NCI-H82 treated with DMSO at 0.1 percent for 48 hours (cell line): ENCODE measurements around the gene ABLIM3.

Source experiments
- DNase-seq: peaks from one replicate; lab custom pipeline; 2025; ENCODE audit not compliant: unreplicated experiment; lab: John Stamatoyannopoulos, UW

ABLIM3 gene

GRCh38 chr5:149215478-149216090, 74.3 kb downstream of the ABLIM3 start:
- no peak for DNase-seq

GRCh38 chr5:149216496-149216895, 75.2 kb downstream of the ABLIM3 start:
- no peak for DNase-seq

GRCh38 chr5:149217096-149217802, 76.0 kb downstream of the ABLIM3 start:
- no peak for DNase-seq

- no peak for DNase-seq
These were observed 76.5 kb downstream of the ABLIM3 start for GRCh38 chr5:149217803-149218155.

- DNase-seq = no peak
These were observed 78.3 kb downstream of the ABLIM3 start for GRCh38 chr5:149219584-149219983.

DNA sequence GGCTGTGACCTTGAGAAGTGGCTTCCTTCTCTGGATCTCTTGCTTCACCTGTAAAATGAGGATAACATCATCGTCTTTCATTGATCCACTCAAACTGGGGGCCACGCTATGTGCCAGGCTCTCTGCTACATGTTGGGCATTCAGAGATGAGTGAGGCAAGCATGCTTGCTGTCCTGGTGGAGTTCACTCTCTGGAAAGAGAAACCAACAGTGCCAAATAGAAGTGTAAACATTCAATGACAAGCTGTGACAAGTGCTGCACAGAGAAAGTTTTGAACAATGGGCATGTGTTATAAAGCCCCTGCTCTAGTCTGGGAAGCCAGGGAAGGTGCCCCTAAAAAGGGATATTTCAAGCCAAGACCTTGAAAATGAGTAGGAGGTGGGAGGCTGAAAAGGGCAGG, 79.5 kb downstream of the ABLIM3 start:
- no peak for DNase-seq

- no peak for DNase-seq
These were observed 80.0 kb downstream of the ABLIM3 start for GRCh38 chr5:149221326-149221725.

DNA sequence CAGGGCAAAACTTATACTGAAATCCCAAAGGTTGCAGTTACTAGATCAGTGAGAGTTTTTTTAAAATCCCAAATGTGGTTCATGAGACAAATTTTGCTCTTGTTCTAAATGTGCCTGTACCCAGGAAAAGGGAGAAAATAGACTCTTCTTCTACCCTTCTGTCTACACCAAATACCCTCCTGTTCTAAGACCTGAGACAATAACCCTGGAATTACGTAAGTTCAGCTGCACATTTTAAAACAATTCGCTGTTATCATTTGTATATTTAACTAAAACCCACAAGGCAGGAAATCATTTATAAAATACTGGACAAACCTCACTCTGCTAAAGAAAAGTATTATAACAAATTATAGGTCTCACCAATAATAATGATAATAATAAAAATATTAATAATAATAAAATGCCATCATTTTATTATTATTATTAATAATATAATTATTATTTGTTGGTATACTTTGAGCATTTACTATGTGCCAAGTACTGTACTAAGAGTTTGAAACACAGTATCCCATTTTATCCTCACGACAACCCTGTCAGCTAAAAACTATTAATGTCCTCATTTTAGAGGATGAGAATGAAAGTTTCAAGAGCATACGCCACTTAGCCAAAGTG, 80.5 kb downstream of the ABLIM3 start:
- DNase-seq = no peak

GRCh38 chr5:149223081-149223848, 82.0 kb downstream of the ABLIM3 start:
- no peak for DNase-seq

- DNase-seq = no peak
These were observed 83.0 kb downstream of the ABLIM3 start for GRCh38 chr5:149224282-149224681.

GRCh38 chr5:149227168-149227826, 86.0 kb downstream of the ABLIM3 start:
- no peak for DNase-seq

DNA sequence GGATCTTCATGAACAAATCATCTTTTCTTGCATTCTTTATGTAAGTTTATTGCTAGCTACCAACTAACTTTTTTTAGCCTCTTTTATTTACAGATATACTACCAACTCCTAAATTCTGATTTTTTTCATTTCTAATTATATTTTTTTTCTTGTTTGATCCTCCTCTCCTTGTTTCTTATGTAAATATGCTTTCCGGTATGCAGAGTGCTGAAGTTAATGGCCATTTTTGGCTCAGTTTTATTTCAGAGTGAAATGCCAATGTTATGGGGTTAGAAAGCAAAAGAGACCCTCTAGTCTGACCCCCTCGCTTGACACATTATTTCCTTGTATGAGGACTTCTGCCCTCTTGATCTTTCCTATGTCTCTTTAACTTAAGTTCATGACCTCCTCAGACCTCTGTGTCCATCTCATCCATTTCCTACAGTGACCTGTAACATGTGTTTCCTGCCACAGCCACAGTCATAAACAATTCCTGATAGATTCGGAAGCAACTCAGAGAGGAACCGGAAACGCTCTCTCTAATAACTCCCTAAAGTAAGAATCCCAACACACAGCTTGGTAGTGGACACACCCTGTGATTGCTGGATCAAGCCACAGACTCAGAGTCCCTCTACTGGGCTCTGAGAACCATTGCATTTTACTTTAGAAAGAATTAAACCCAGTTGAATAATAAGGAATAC, 87.5 kb downstream of the ABLIM3 start:
- DNase-seq = no peak

DNA sequence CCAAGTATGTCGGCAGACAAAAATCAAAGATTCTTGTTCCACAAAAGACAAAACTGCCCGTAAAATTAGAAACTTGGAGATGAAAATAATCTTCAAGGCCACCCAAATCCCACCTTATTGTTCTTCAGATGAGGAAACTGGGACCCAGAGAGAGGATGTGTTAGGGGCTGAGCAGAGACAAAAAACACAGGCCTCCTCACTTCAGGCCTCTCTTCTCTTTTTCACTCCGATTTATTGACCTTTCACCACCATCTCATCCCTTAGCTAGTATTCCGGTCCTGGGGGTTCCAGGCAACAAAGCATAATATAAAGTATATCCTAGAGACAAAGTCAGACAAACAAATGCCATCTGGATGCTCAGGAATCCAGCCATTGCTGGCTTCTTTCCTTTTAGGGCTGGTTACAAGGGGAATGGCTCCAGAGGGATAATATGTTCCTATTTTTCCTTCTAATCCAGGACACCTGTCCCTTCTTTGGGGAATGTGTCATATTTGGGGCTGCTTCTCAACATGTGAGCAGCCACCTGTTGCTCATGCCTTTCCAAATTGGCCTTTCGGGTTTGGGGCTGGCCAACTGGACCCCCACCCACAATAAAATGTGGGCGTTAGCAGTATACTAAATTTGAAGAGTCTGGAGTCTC, 88.1 kb downstream of the ABLIM3 start:
- DNase-seq = no peak

GRCh38 chr5:149235841-149236240, 94.5 kb downstream of the ABLIM3 start:
- DNase-seq = no peak

DNA sequence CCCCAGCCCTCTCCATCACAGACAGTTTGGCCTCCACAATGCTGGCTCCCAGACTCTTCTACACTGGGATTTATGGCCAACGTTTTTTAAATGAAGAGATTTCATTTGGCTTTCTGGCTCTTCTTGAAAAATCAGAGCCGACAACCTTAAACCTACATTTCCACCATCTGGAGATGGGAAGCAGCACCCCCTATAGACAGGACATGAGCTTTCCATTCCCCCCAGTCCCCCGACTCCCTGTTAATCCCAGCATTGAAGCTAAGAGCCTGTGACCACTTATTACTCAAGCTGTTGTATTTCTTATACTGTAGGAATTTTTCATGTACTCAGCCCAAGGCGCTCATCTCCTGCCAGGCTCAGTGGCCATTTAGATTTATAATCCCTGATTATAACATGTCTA, 96.4 kb downstream of the ABLIM3 start:
- DNase-seq = peak; percentile 13

DNA sequence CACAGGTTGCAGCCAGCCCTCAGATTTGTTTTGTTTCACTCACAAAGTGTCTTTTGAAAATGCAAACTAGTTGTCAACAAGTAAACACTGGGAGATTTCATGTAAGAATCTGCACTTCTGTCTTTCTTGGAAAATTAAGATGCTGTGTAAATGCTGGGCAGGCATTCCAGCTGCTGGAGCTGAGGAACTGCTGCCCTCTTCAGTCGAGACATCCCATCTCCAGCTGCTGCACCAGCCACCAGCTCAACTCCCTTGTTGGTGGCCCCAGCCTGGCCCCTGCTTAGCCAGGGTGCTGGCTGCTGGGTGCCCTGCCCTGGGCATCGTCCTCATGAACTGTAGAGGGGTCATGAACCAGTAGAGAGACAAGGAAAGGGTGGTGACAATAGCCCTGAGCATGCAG, 97.2 kb downstream of the ABLIM3 start:
- DNase-seq = no peak

- DNase-seq = no peak
These were observed 98.6 kb downstream of the ABLIM3 start for GRCh38 chr5:149239917-149240316.

DNA sequence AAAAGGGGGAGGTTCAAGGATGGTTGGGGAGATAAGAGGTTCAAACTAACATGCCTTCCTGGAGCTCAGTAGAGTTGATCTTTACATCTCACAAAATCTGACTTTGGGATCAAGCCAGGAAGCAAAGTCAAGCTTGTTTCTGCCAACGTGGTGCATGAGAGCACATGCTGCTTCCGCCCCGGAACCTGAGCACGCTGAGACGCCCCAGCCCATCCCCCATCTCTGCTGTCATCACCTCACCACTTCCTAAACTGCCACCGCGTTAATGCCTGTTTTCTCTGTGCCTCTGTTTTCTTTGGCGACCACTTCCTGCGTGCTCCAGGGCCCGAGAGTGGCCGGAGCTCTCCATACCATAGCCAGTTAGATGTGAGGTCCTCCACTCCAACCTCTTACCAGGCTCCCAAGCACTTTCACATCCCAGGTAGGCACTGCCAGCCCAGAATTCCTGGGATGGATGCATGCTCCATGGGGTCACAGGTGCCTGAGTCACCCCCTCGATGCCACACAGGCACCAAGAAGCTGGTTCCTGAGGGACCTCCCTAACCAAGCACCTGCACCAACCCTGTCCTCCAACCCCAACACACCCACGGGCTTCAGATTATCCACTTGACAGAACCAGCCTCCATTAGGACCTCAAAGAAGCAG, 99.2 kb downstream of the ABLIM3 start:
- DNase-seq = no peak

GRCh38 chr5:149242339-149242738, 101.0 kb downstream of the ABLIM3 start:
- DNase-seq = no peak

DNA sequence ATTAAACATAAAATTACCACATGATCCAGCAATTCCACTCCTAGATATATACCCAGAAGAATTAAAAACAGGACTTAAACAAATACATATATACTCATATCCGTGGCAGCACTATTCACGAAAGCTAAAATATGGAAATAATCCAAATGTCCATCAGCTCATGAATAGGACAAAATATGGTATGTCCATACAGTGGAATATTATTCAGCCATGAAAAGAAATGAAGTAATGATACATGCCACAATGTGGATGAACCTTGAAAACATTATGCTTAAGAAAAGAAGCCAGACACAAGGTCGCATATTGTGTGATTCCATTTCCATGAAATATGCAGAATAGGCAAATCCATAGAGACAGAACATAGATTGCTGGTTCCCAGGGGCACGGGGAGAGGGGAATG, 105.6 kb downstream of the ABLIM3 start:
- no peak for DNase-seq
